B cell (primary cell): Measurements from ENCODE around the gene MAPK1.

Source experiments
- CTCF ChIP-seq: fragments of 200-600 bp; IDR thresholded peaks from one replicate; pipeline ENCODE4 v1.8.0; 2022; ENCODE audit warnings: antibody characterized with exemption, mild to moderate bottlenecking
- EZH2 ChIP-seq: IDR thresholded peaks from 2 replicates; pipeline ENCODE4 v1.6.1; 2012; ENCODE audit warnings: borderline replicate concordance, low read depth, mild to moderate bottlenecking, moderate library complexity, low read length; ENCODE audit not compliant: insufficient read depth, poor library complexity, severe bottlenecking

- no peak for TF ChIP-seq CTCF
- TF ChIP-seq EZH2, result no peak
Observed at GRCh38 chr22:21862386-21863245, 4.8 kb downstream of the MAPK1 start.
